Mesendoderm (in vitro differentiated cells): Measurements from ENCODE around the gene ORC3. TPM values are rescaled to one million over a fixed set of nuclear protein-coding genes. Genes with fewer than 3 reads are reported as not detected.

Experiments
- DNase-seq: peaks from one replicate; pipeline ENCODE4 v3.0.0; 2013
- H2AK5ac ChIP-seq: 2 replicates; pipeline ENCODE4 v1.6.1; 2013; ENCODE audit warnings: low read length, inconsistent platforms
- H2BK120ac ChIP-seq: 2 replicates; pipeline ENCODE4 v1.6.1; 2013; ENCODE audit warnings: low read depth, mild to moderate bottlenecking, low read length, moderate library complexity, mixed read lengths
- H2BK15ac ChIP-seq: replicated peaks from 2 replicates; pipeline ENCODE4 v1.6.1; 2013; ENCODE audit warnings: low read depth, mild to moderate bottlenecking, moderate library complexity
- H2BK5ac ChIP-seq: 2 replicates; pipeline ENCODE4 v1.6.1; 2013; ENCODE audit warnings: low read length, inconsistent platforms
- H3K18ac ChIP-seq: 2 replicates; pipeline ENCODE4 v1.6.1; 2013; ENCODE audit warnings: mild to moderate bottlenecking, low read length, mixed read lengths
- H3K23ac ChIP-seq: one replicate; pipeline ENCODE4 v1.6.1; 2013; ENCODE audit warnings: low read length
- H3K27ac ChIP-seq: 2 replicates; pipeline ENCODE4 v1.5.1; 2013; ENCODE audit warnings: low read depth, mild to moderate bottlenecking, inconsistent platforms, low read length, moderate library complexity
- H3K27me3 ChIP-seq: 2 replicates; pipeline ENCODE4 v1.6.1; 2013; ENCODE audit warnings: low read length, control low read depth, mild to moderate bottlenecking, inconsistent platforms; ENCODE audit not compliant: insufficient read depth, poor library complexity
- H3K36me3 ChIP-seq: 2 replicates; pipeline ENCODE4 v1.6.1; 2013; ENCODE audit warnings: low read length, inconsistent platforms; ENCODE audit not compliant: control insufficient read depth, insufficient read depth
- H3K4ac ChIP-seq: one replicate; pipeline ENCODE4 v1.6.1; 2013; ENCODE audit warnings: low read depth, mild to moderate bottlenecking, low read length, moderate library complexity
- H3K4me1 ChIP-seq: 2 replicates; pipeline ENCODE4 v1.6.1; 2013; ENCODE audit warnings: low read depth, low read length, inconsistent platforms; ENCODE audit not compliant: control insufficient read depth
- H3K4me2 ChIP-seq: 2 replicates; pipeline ENCODE4 v1.6.1; 2013; ENCODE audit warnings: low read length
- H3K4me3 ChIP-seq: 2 replicates; pipeline ENCODE4 v1.5.1; 2013; ENCODE audit warnings: mild to moderate bottlenecking, low read length
- H3K56ac ChIP-seq: one replicate; pipeline ENCODE4 v1.6.1; 2013; ENCODE audit warnings: low read length
- H3K79me1 ChIP-seq: 2 replicates; pipeline ENCODE4 v1.6.1; 2013; ENCODE audit warnings: low read length, inconsistent platforms
- H3K79me2 ChIP-seq: 2 replicates; pipeline ENCODE4 v1.6.1; 2013; ENCODE audit warnings: mild to moderate bottlenecking, low read length; ENCODE audit not compliant: control insufficient read depth, insufficient read depth
- H3K9ac ChIP-seq: 2 replicates; pipeline ENCODE4 v1.6.1; 2013; ENCODE audit warnings: low read length, inconsistent platforms
- H4K5ac ChIP-seq: one replicate; pipeline ENCODE4 v1.6.1; 2013; ENCODE audit warnings: low read length
- H4K8ac ChIP-seq: one replicate; pipeline ENCODE4 v1.6.1; 2013; ENCODE audit warnings: low read depth, mild to moderate bottlenecking, control low read depth, low read length, moderate library complexity
- WGBS: extraction: QIAGEN DNeasy Blood & Tissue Kit; methylation state at CpG from one replicate; pipeline ENCODE4 v1.1.7; 2013; ENCODE audit warnings: low lambda C conversion rate, missing lambda C conversion rate; ENCODE audit not compliant: insufficient coverage; ENCODE audit errors: extremely low coverage; 5-methylcytosine and 5-hydroxymethylcytosine counted together
- polyA plus RNA-seq, 2 experiments: library from polyadenylated mRNA; stranded (reverse); fragments of 200-250 nt; gene quantifications; one replicate each; pipeline ENCODE4 v1.2.3, GENCODE V29; 2013

Gene ORC3
- 45.0 TPM for polyA plus RNA-seq (2013, experiment 1 of 2)
- polyA plus RNA-seq (2013, experiment 2 of 2) = 43.6 TPM

DNA sequence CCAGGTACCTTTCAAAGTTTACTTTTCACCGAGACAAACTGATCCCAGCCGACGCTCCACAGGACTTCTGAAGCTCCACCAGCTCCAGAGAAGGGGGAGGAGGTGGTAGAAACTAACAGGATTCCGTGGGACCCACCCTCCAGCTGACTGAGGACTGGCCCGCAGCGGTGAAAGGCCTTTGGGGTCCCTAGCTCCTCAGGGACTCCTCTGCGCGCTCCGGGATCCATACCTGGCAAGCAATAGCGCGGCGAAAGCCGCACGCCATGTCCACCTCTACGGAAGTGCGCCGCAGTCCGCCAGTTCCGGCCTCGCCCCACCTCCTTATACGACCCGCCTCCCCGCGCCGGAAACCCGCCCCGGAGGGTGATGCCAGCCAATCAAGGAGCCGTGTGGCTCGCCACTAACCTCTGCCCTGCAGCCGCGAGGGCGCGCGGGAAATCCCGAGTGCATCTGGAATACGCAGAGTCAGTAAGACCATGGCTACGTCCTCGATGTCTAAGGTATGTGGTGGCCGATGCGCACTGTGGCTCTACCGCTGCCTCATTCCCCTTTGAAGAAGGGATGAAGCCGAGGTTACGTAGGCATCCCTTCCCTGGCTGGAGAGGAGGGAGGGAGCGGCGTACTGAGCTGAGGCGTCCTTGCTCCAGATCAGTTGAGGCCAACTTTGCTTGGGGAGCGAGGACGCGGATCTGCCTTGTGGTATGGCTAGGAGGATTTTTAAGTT is at the start of gene ORC3, which contains the start of gene RARS2:
ORC3 (plus strand) TSS at position 443 of the 724 bp plus-strand sequence; CDS start at position 477, 34 bp downstream.
RARS2 (minus strand) TSS at position 295 of the 724 bp plus-strand sequence; CDS start at position 265, 30 bp downstream.
- peak; percentile 98 for DNase-seq
- no peak within 1 kb of the TSS for H4K5ac ChIP-seq
- no peak within 1 kb of the TSS for H2BK15ac ChIP-seq
- peaks cover 14% of the 10 kb centered on the region for H3K79me1 ChIP-seq
- peak within 1 kb of the TSS; percentile 87 for H3K23ac ChIP-seq
- no peak within 1 kb of the TSS for H3K18ac ChIP-seq
- H2BK120ac ChIP-seq = no peak within 1 kb of the TSS
- H3K36me3 ChIP-seq = no peaks in the 10 kb centered on the region
- H3K79me2 ChIP-seq = peaks cover 63% of the 10 kb centered on the region
- peak within 1 kb of the TSS; percentile 99 for H2BK5ac ChIP-seq
- H4K8ac ChIP-seq = no peak within 1 kb of the TSS
- peak within 1 kb of the TSS; percentile 100 for H3K9ac ChIP-seq
- peak within 1 kb of the TSS; percentile 57 for H3K27ac ChIP-seq
- peak within 1 kb of the TSS; percentile 72 for H2AK5ac ChIP-seq
- no peaks in the 10 kb centered on the region for H3K27me3 ChIP-seq
- H3K4ac ChIP-seq = peak within 1 kb of the TSS; percentile 40
- H3K56ac ChIP-seq = peak within 1 kb of the TSS; percentile 100
- H3K4me3 ChIP-seq = peak within 1 kb of the TSS; percentile 100
- peaks cover 3% of the 10 kb centered on the region for H3K4me1 ChIP-seq
- no CpG with 5 or more reads among the region's 49 CpGs for WGBS
- peak within 1 kb of the TSS; percentile 80 for H3K4me2 ChIP-seq

DNA sequence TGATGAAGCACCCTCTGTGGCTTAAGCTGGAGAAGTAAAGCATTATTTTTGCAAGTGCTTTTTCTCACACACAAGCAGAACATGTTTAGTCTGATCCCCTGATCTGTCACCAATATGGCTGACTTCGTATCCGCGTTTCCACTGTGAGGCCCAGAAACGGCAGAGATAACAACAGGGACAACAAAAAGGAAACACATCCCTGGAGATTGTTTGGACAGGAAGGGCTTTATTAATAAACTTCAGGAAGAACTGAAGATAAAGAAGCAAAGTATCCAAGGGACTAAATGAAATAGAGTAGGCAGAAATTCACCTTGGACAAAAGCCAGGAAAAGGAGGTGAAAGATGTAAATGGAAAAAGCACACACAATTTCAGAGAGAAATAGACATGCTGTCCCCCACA is 49.4 kb upstream of the ORC3 start:
- no CpG with 5 or more reads among the region's 4 CpGs for WGBS

DNA sequence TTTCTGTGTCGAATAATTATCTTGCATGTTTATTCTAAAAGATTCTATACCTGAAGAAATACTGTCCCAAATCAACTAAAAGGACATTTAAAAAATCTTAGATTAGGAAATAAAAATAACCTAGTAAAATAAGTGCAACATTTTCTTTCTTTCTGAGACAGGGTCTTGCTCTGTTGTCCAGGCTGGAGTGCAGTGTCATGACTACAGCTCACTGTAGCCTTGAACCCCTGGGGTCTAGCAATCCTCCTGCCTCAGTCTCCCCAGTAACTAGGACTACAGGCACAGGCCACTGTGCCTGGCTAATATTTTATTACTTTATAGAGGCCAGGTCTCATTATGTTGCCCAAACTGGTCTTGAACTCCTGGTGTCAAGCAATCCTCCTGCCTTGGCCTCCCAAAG is 48.9 kb upstream of the ORC3 start:
- Histone ChIP-seq H2BK120ac (no peak overlapping the region), H3K27ac (no peak overlapping the region), H3K4me2 (no peak overlapping the region), H3K9ac (no peak overlapping the region), H2AK5ac (no peak overlapping the region), H3K18ac (no peak overlapping the region), H3K23ac (no peak overlapping the region), H3K36me3 (peaks cover 2% of the 10 kb centered on the region), H4K5ac (no peak overlapping the region), H4K8ac (no peak overlapping the region), H3K56ac (no peak overlapping the region), H3K79me1 (no peaks in the 10 kb centered on the region), H3K27me3 (no peaks in the 10 kb centered on the region), H2BK5ac (no peak overlapping the region), H3K4ac (no peak overlapping the region), H3K4me1 (no peaks in the 10 kb centered on the region), H3K4me3 (no peak overlapping the region), H2BK15ac (no peak overlapping the region), H3K79me2 (no peaks in the 10 kb centered on the region)
- WGBS = no CpG with 5 or more reads among the region's 1 CpG
- DNase-seq = no peak

More for the DNA sequence above, 49.4 kb upstream of the ORC3 start:
- H2BK5ac ChIP-seq = no peak overlapping the region
- no peak overlapping the region for H2BK15ac ChIP-seq
- no peak overlapping the region for H3K4me3 ChIP-seq
- peaks cover 2% of the 10 kb centered on the region for H3K36me3 ChIP-seq
- no peak overlapping the region for H3K27ac ChIP-seq
- H3K18ac ChIP-seq = no peak overlapping the region
- DNase-seq = no peak
- no peak overlapping the region for H4K5ac ChIP-seq
- no peaks in the 10 kb centered on the region for H3K4me1 ChIP-seq
- no peak overlapping the region for H3K9ac ChIP-seq
- no peak overlapping the region for H3K23ac ChIP-seq
- H3K4ac ChIP-seq = no peak overlapping the region
- no peak overlapping the region for H2AK5ac ChIP-seq
- H3K79me1 ChIP-seq = no peaks in the 10 kb centered on the region
- H4K8ac ChIP-seq = no peak overlapping the region
- H3K27me3 ChIP-seq = no peaks in the 10 kb centered on the region
- no peak overlapping the region for H3K56ac ChIP-seq
- H3K79me2 ChIP-seq = no peaks in the 10 kb centered on the region
- H2BK120ac ChIP-seq = no peak overlapping the region
- no peak overlapping the region for H3K4me2 ChIP-seq

DNA sequence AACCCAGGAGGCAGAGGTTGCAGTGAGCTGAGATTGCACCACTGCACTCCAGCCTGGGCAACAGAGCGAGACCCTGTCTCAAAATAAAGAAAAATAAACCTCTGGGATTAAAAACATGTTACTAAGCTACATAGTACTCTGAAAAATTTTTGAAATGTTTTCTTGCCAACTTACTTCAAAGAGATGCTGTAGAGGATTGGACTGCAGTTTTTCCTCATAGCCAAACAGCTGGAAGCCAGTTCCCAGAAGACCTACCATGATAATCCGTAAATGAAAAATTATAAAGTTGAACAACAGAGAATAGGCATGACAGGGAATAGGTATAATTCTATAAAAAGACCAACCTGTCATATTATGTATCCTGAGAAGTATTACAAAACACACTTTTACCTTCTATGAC is 48.2 kb upstream of the ORC3 start:
- no peak for DNase-seq
- H3K56ac ChIP-seq = no peak overlapping the region
- H3K36me3 ChIP-seq = peaks cover 2% of the 10 kb centered on the region
- no peak overlapping the region for H2BK15ac ChIP-seq
- H3K79me2 ChIP-seq = no peaks in the 10 kb centered on the region
- no peaks in the 10 kb centered on the region for H3K4me1 ChIP-seq
- H2AK5ac ChIP-seq = no peak overlapping the region
- no peak overlapping the region for H3K4me3 ChIP-seq
- no peak overlapping the region for H4K5ac ChIP-seq
- H4K8ac ChIP-seq = no peak overlapping the region
- H3K18ac ChIP-seq = no peak overlapping the region
- H2BK120ac ChIP-seq = no peak overlapping the region
- no peak overlapping the region for H3K4me2 ChIP-seq
- no CpG with 5 or more reads among the region's 2 CpGs for WGBS
- no peak overlapping the region for H3K4ac ChIP-seq
- H3K9ac ChIP-seq = no peak overlapping the region
- H2BK5ac ChIP-seq = no peak overlapping the region
- H3K23ac ChIP-seq = no peak overlapping the region
- no peaks in the 10 kb centered on the region for H3K27me3 ChIP-seq
- H3K79me1 ChIP-seq = no peaks in the 10 kb centered on the region
- no peak overlapping the region for H3K27ac ChIP-seq

DNA sequence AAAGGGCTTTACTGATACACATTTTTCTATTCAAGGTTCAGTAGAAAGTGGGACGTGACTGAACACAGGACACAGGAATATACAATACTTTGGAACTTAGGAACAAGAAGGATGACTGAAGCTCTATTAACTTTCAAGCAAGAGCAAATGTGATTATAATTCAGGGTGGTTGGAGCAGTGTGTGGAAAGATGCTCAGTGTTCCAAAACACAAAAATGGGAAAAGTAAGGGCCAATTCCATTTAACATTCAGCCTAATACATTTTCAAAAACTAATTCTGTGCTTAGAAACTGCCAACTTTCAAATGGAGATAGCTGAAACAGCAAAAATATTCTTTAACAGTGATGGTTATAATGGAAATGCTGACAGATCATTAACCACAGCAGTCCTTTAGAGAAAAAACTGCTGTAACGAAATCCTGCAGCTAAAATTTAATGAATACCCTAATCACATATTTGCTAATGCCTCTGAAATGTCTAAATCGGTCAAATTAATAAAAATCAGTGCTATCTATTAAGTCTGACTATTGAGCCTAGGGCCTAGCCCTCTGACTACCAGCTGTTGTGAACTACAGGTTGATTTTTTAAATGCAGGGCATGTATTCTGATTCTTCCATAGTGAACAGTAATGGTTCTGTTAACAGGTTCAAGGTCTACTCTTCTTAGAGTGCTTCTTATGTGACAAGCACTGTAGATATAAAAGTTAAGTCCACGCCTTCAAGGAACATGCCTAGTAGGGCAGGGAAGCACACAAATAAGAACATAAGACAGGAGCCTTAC is 46.0 kb upstream of the ORC3 start:
- DNase-seq = no peak
- Histone ChIP-seq H3K4me1 (no peaks in the 10 kb centered on the region), H2BK5ac (no peak overlapping the region), H2BK15ac (no peak overlapping the region), H3K9ac (no peak overlapping the region), H3K79me2 (no peaks in the 10 kb centered on the region), H3K27ac (no peak overlapping the region), H3K36me3 (peaks cover 2% of the 10 kb centered on the region), H2BK120ac (no peak overlapping the region), H3K4ac (no peak overlapping the region), H3K4me2 (no peak overlapping the region), H3K4me3 (no peak overlapping the region), H3K27me3 (no peaks in the 10 kb centered on the region), H3K23ac (no peak overlapping the region), H3K79me1 (no peaks in the 10 kb centered on the region), H3K56ac (no peak overlapping the region), H4K8ac (no peak overlapping the region), H2AK5ac (no peak overlapping the region), H3K18ac (no peak overlapping the region), H4K5ac (no peak overlapping the region)
- no CpG with 5 or more reads among the region's 4 CpGs for WGBS
